Right lobe of liver (tissue), 6 donors: Measurements from ENCODE around the gene FAM163A. TPM values are rescaled to one million over a fixed set of nuclear protein-coding genes. Genes with fewer than 3 reads are reported as not detected.

Experiments
- ATAC-seq, 4 donors: fragments of 200-7000 bp; cut with Tn5 transposase; one replicate each; pipeline ENCODE4 v1.9.1; 2020; ENCODE audit warnings: mild to moderate bottlenecking in 4 of 4, moderate library complexity in 4 of 4
- DNase-seq, 3 donors: peaks; one replicate each; pipeline ENCODE4 v3.0.0-alpha.2; 2020
- H3K27ac ChIP-seq, 3 donors: fragments of 200-600 bp; one replicate each; pipeline ENCODE4 v1.8.0; 2022
- H3K27me3 ChIP-seq, 2 donors: fragments of 200-600 bp; one replicate each; pipeline ENCODE4 v1.8.0; 2022
- H3K36me3 ChIP-seq, 4 donors: fragments of 200-600 bp; sonication (generic) in 1 of 4; one replicate each; pipeline versions ENCODE4 v1.5.1 to v1.8.0; 2017 to 2022; ENCODE audit warnings: control low read depth in 1 of 4
- H3K4me1 ChIP-seq, 4 donors: fragments of 200-600 bp; sonication (generic) in 1 of 4; one replicate each; pipeline versions ENCODE4 v1.5.1 to v1.8.0; 2017 to 2022; ENCODE audit warnings: control low read depth in 1 of 4
- H3K4me3 ChIP-seq, 3 donors: fragments of 200-600 bp; one replicate each; pipeline ENCODE4 v1.8.0; 2022
- H3K9me3 ChIP-seq, 4 donors: fragments of 200-600 bp; sonication (generic) in 1 of 4; one replicate each; pipeline versions ENCODE4 v1.5.1 to v1.8.0; 2017 to 2022; ENCODE audit warnings: control low read depth in 1 of 4
- POLR2A ChIP-seq: fragments of 450-650 bp; IDR thresholded peaks from one replicate; pipeline ENCODE4 v1.6.1; 2017; ENCODE audit warnings: antibody characterized with exemption, mild to moderate bottlenecking
- WGBS: methylation state at CpG from one replicate; pipeline ENCODE4 v1.1.6; 2018; ENCODE audit warnings: low coverage, low lambda C conversion rate; ENCODE audit not compliant: insufficient coverage; ENCODE audit errors: missing lambda C conversion rate; 5-methylcytosine and 5-hydroxymethylcytosine counted together
- intact Hi-C, 2 donors: fragments of 100-400 bp; cut with DNase I; formaldehyde crosslinking; loops; one replicate each; pipeline versions ENCODE4 v1.11.2 to v1.14.1; 2022
- total RNA-seq, 6 experiments: library from RNA; depleted of rRNA in 2 of 6; stranded (reverse); fragments of >200 nt in 2 of 6; fragmentation: NEBNext Ultra II Directional in 3 of 6; extraction: Animal tissue kit (Norgen Biotek cat#: 25700) in 3 of 6; gene quantifications; one replicate each; pipeline versions ENCODE4 v1.1.0 to v1.2.4, GENCODE V29; 2016 to 2023
- TF ChIP-seq, protein P1 (sequence below), 4 donors: fragments of 200-600 bp in 3 of 4; fragments of 450-650 bp in 1 of 4; IDR thresholded peaks; one replicate each; pipeline versions ENCODE4 v1.5.1 to v1.8.0; 2016 to 2022; ENCODE audit warnings: antibody characterized with exemption in 4 of 4, mild to moderate bottlenecking in 2 of 4
- donor health status: DM: no; HTN: yes; CAD: no.
- donor health status: DM: no; HTN: no; CAD: no.
- donor health status: DM: no; HTN: no; CAD: no.
- donor health status: DM: no; HTN: yes; CAD: no.
- donor health status: DM: no; HTN: yes; CAD: no.

FAM163A gene
- total RNA-seq, 6 experiments from 2014 or later = 0.07 to 0.12 (median 0.12) TPM; not detected in 3

DNA sequence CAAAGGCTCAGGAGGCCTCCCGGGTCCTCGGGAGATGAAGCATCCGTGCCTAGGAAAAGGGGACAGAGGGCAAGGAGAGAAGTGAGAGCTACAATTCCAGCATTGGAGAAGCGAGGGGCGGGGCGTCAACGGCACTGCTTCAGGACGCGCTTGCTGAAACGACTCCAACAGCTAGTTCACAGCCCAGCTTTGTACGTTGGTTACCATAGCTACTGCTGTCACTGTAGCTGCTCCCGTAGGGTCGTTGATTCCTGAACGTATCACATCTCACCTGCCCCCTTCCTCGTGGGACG, 71.4 kb downstream of the FAM163A start:
- TF ChIP-seq POLR2A = no peak
- TF ChIP-seq, protein P1, sequence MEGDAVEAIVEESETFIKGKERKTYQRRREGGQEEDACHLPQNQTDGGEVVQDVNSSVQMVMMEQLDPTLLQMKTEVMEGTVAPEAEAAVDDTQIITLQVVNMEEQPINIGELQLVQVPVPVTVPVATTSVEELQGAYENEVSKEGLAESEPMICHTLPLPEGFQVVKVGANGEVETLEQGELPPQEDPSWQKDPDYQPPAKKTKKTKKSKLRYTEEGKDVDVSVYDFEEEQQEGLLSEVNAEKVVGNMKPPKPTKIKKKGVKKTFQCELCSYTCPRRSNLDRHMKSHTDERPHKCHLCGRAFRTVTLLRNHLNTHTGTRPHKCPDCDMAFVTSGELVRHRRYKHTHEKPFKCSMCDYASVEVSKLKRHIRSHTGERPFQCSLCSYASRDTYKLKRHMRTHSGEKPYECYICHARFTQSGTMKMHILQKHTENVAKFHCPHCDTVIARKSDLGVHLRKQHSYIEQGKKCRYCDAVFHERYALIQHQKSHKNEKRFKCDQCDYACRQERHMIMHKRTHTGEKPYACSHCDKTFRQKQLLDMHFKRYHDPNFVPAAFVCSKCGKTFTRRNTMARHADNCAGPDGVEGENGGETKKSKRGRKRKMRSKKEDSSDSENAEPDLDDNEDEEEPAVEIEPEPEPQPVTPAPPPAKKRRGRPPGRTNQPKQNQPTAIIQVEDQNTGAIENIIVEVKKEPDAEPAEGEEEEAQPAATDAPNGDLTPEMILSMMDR (IDR thresholded peaks at IDR 0.05) = no peak

DNA sequence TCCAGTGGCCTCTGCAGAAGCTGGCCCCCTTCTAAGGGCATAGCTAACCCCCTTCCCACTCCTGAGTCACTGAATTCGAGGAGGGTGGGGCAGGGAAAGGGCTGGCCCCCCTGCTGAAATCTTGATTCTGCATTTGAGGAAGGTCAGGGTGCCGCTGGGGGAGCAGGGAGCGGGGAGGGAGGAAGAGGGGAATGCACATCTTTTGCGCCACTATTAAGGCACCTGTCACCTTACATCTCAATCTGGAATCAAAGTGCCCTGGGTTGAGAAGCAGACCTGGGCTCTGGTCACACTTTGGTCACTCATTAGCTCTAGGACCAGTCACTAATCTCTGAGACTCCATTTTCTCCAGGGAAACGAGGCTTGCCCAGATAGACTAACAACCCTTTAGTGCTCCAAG, 72.5 kb downstream of the FAM163A start:
- Histone ChIP-seq H3K27me3 (no peaks in the 10 kb centered on the region), H3K27ac (no peak overlapping the region), H3K9me3 (no peaks in the 10 kb centered on the region), H3K4me1 (peaks cover 0 to 11% (median 0%) of the 10 kb centered on the region in 4 donors), H3K4me3 (no peak overlapping the region), H3K36me3 (no peaks in the 10 kb centered on the region)
- 21% methylated on average over 2 of the region's 5 CpGs for WGBS
- TF ChIP-seq, protein P1 (IDR thresholded peaks at IDR 0.05) = no peak
- no peak for TF ChIP-seq POLR2A
- no peak for ATAC-seq
- DNase-seq = no peak
- intact Hi-C loops = loop anchor here in 1 of 2 donors (5.0 kb wide), 1 partner anchor 108 kb away; no protein-coding TSS in a partner anchor

More for the DNA sequence above, 71.4 kb downstream of the FAM163A start:
- intact Hi-C loops = loop anchor here in 1 of 2 donors (5.0 kb wide), 1 partner anchor 107 kb away; no protein-coding TSS in a partner anchor
- DNase-seq (peak in 2 of 3 donors; percentile 43 to 53), ATAC-seq (peak; percentile 44 to 72 (median 58))
- H3K4me1 ChIP-seq = peaks cover 0 to 11% (median 0%) of the 10 kb centered on the region in 4 donors
- no peak overlapping the region for H3K27ac ChIP-seq
- 0% methylated on average over 4 of the region's 16 CpGs for WGBS
- no peaks in the 10 kb centered on the region for H3K9me3 ChIP-seq
- peak overlapping the region in 2 of 3 donors; percentile 26 to 37 for H3K4me3 ChIP-seq
- H3K27me3 ChIP-seq = no peaks in the 10 kb centered on the region
- no peaks in the 10 kb centered on the region for H3K36me3 ChIP-seq

- no peak for DNase-seq
- Histone ChIP-seq H3K27me3 (no peaks in the 10 kb centered on the region), H3K4me3 (no peak overlapping the region), H3K36me3 (no peaks in the 10 kb centered on the region), H3K4me1 (peaks cover 0 to 11% (median 0%) of the 10 kb centered on the region in 4 donors), H3K27ac (no peak overlapping the region), H3K9me3 (no peaks in the 10 kb centered on the region)
- WGBS = 68% methylated on average over 9 of the region's 17 CpGs
- intact Hi-C loops = loop anchor here in 1 of 2 donors (5.0 kb wide), 1 partner anchor 109 kb away; no protein-coding TSS in a partner anchor
- TF ChIP-seq, protein P1 (IDR thresholded peaks at IDR 0.05) = no peak
- no peak for TF ChIP-seq POLR2A
- ATAC-seq = peak in 1 of 4 donors; percentile 9
Observed at GRCh38 chr1:179816196-179816960, 73.3 kb downstream of the FAM163A start.

- DNase-seq (no peak), ATAC-seq (no peak)
- intact Hi-C loops = loop anchor here in 1 of 2 donors (5.0 kb wide), 1 partner anchor 110 kb away; no protein-coding TSS in a partner anchor
- H3K4me1 ChIP-seq = peaks cover 0 to 11% (median 0%) of the 10 kb centered on the region in 4 donors
- H3K9me3 ChIP-seq = no peaks in the 10 kb centered on the region
- no peaks in the 10 kb centered on the region for H3K27me3 ChIP-seq
- no peaks in the 10 kb centered on the region for H3K36me3 ChIP-seq
- H3K27ac ChIP-seq = no peak overlapping the region
- H3K4me3 ChIP-seq = no peak overlapping the region
- 78% methylated on average over 8 of the region's 8 CpGs for WGBS
- no peak for TF ChIP-seq POLR2A
- TF ChIP-seq, protein P1 (IDR thresholded peaks at IDR 0.05) = no peak
Observed at GRCh38 chr1:179817056-179817455, 74.0 kb downstream of the FAM163A start.
